HG02870 (cell line): ENCODE results near the gene GALK1.
"Not testable (repeated sequence)": the region's sequence is repeated elsewhere in the genome, so short reads cannot be mapped to it uniquely, and the experiment has no call there.

Source experiments
- ATAC-seq: cut with Tn5 transposase; IDR thresholded peaks from one replicate; pipeline ENCODE4 v1.9.1; 2021; ENCODE audit warnings: mild to moderate bottlenecking, moderate library complexity; ENCODE audit not compliant: unreplicated experiment

Gene GALK1

GRCh38 chr17:75767881-75768280, 2.9 kb upstream of the GALK1 start:
- ATAC-seq = no peak

DNA sequence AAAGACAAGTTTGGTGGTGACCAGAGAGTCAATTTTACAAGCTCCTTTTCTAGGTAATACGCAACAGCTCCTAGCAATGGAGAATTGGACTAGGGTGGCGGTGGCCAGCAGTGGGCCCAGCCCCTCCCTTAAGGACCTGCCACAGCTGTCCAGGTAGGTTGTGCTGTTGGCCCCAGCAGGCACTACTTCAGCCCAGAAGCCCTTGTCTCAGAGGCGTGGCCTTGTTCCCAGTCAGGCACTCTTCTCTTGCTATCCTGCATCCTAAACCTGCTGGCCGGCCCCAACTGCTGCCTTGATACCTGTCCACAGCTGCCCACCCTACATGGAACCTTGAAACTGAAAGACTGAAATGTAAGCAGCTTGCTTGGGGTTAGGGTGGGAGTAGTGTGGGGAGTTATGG, 989 bp upstream of the GALK1 start:
- ATAC-seq = no peak

DNA sequence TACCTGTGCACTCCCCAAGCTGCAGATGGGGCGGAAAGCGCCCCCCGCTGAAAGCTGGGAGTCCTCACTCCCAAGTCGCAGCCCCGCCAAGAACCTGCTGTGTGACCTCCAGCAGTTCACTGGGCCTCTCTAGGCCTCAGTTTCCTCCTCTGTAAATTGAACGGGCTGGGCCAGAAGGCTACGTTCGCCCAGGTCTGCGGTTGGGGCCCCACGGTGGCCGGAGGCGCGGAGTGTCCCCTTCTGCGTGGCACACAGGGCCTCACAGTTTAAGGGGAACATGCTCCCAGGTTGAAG, 628 bp downstream of the GALK1 start:
- ATAC-seq = no peak

- no peak for ATAC-seq
Observed at GRCh38 chr17:75763613-75764416, 1.2 kb downstream of the GALK1 start.

GRCh38 chr17:75763269-75763607, 1.8 kb downstream of the GALK1 start:
- no peak for ATAC-seq

DNA sequence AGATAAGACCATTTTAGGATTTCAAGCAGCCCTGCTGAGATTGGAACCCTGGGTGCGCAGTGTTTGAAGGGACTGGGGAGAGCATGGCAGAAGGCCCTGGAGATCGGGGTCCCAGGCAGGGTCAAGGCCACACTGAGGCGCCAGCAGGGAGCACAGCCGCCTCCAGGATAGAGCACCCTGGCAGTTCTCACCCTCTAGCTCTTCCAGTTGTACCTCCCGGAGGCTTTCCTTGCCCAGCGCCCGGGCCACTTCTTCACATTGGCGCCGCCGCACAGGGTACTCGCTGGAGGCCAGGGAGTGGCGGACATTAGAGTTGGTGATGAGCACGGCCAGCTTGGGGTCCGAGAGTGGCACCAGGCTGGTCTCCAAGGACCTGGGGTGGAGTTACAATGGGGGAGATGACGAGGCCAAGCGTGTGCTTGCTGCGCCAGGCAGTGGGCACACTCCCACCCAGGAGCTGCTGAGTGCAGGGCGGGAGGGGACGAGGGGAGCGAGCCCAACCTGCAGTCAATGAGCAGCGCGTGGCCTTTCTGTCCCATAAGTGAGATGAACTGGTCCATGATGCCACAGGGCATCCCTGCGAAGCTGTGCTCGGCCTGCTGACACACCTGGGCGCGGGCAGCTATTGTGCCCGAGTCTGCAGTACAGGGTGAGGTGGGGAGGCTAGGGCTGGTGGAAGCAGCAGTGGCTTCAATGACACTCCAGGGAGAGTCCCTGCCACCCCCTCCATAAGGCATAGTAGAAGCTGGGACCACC, 2.3 kb downstream of the GALK1 start:
- no peak for ATAC-seq

DNA sequence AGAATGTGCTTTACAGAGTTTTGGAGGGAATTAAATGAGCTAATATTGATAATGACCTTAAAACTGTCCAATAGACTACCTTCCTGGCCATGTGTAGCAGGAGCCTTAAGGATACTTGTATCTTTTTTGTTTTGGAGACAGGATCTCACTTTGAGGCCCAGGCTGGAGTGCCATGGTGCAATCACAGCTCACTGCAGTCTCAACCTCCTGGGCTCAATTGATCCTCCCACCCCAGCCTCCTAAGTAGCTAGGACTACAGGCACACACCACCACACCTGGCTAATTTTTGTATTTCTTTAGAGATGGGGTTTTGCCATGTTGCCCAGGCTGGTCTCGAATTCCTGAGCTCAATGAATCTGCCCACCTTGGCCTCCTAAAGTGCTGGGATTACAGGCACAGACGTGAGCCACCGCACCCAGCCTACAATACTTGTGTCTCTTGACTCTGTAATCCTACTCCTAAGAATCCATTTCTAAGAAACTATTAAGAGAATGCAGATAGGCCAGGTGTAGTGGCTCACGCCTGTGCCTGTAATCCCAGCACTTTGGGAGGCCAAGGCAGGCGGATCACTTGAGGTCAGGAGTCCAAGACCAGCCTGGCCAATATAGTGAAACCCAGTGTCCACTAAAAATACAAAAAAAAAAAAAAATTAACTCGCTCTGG, 4.9 kb downstream of the GALK1 start:
- not testable (repeated sequence) for ATAC-seq

- no peak for ATAC-seq
Observed at GRCh38 chr17:75759457-75759856, 5.5 kb downstream of the GALK1 start.

DNA sequence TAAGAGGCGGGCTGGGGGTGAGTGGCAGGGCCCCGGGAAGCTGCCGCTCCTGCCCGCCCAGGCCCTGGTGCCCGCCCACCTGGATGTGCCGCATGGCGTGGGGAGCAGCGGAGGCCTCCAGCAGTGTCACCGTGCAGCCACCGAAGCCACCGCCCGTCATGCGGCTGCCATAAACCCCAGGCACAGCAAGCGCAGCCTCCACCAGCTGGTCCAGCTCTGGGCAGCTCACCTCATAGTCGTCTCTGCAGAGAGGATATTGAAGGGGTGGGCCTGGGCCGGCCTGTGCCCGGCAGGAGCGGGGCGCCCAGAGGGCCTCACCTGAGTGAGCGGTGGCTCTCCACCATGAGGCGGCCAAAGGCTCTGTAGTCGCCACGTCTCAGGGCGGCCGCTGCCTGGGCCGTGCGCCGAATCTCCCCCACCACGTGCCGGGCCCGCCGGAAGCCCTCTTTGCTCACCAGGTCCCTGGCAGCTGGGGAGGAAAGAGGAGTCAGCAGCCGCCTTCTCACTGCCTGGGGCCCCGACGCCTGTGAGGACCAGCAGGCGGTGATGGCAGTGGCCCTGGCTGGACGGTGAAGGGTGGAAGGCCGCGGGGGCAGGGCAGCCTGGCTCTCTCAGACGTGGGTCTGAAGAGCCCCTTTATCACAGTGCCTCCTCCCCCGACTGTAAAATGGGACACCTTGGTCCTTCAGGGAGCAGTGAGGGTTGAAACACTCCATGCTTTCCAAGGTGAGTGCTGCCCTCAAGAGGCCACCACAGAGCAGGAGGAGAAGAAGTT, 6.7 kb downstream of the GALK1 start:
- ATAC-seq = no peak

GRCh38 chr17:75757086-75757681, 7.8 kb downstream of the GALK1 start:
- no peak for ATAC-seq

DNA sequence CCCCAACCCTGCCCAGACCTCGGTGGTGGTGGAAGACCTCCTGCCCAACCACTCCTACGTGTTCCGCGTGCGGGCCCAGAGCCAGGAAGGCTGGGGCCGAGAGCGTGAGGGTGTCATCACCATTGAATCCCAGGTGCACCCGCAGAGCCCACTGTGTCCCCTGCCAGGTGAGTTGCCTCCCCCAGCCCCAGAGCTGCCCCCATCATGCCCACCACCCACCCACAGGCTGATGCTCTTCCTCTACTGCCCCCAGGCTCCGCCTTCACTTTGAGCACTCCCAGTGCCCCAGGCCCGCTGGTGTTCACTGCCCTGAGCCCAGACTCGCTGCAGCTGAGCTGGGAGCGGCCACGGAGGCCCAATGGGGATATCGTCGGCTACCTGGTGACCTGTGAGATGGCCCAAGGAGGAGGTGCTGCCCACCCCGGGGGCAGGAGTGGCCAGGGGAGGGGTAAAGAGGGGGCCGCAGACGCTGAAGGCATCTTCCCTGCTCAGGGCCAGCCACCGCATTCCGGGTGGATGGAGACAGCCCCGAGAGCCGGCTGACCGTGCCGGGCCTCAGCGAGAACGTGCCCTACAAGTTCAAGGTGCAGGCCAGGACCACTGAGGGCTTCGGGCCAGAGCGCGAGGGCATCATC, 8.4 kb downstream of the GALK1 start:
- no peak for ATAC-seq

DNA sequence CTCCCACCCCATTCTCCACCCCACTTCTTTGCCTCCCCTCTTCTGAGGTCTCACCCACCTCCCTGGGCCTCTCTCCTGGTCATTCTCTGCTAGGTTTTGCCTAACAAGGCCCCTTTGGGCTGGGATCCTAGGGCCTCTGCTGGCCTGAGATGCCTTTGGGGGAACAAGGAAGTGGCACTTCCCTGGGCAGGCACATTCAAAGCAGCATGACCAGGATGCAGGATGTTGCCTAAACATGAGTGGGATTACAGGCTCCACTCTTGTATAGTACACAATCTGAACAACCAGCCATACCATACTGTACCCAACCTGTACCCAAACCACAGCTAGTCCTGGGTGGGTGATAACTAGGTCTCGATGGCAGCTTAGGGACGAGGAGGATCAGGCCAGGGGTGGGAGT, 9.0 kb downstream of the GALK1 start:
- ATAC-seq = no peak

GRCh38 chr17:75755205-75755901, 9.6 kb downstream of the GALK1 start:
- no peak for ATAC-seq

DNA sequence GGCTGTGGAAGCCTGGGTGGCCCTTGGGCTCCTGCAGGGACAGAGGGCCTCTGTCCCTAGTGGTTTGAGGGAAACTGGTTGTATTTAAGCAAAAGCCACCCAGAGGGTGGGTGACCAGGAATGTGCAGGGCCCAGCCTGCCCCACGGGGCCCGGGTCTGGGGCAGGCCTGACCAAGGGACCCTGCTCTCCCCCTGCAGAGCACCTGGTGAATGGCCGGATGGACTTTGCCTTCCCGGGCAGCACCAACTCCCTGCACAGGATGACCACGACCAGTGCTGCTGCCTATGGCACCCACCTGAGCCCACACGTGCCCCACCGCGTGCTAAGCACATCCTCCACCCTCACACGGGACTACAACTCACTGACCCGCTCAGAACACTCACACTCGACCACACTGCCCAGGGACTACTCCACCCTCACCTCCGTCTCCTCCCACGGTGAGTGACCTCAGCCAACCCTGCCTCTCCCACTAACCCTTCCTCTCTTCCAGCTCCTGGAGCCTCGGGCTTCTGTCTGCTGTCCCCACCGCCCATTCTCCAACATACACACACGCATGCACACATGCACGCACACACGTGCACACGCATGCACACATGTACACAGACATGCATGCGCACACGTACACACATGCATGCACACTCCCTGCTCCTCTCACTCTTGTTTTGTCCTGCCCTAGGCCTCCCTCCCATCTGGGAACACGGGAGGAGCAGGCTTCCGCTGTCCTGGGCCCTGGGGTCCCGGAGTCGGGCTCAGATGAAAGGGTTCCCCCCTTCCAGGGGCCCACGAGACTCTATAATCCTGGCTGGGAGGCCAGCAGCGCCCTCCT, 10.4 kb downstream of the GALK1 start:
- no peak for ATAC-seq

- no peak for ATAC-seq
Observed at GRCh38 chr17:75753514-75754377, 11.2 kb downstream of the GALK1 start.

DNA sequence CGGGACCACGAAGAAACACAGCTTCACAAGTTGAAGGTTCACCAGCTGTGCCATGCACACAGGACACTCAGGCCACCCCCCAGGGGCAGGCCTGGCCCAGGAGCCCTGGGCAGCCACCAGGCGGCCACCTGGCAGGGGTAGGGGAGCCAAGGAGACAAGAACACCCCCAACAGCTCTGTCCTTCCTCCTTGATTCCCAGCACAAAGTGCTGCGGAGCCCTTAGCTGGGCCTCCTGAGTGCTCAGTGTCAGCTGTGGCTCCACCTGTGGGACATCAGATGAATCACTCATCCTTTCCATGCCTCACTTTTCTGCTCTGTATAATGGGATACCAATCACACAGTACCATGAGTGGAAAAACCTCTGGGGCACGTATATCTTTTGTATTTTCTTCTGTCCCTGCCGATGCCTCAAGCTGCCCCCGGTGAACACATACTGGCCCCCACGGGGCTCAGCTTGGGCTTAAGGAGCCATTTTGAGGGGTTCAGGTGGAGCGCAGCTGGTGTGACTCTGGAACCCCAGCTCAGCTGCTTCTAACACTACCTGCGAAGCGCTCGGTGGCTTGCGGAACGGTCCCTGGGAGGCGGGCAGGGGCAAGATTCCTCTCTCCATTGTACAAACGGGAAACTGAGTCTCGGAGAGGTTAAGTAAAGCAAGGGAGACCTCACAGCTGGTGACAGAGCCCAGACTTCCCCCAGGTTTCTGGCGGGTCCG, 12.0 kb downstream of the GALK1 start:
- no peak for ATAC-seq

DNA sequence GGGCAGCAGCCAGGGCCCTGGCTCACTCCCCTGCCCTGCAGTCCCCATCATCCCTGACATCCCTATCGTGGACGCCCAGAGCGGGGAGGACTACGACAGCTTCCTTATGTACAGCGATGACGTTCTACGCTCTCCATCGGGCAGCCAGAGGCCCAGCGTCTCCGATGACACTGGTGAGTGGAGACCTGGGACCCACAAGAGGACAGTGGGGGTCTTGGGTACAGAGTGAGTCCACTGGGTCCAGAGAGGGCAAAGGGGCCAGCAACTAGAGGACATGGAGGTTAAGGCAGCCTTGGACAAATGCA, 12.6 kb downstream of the GALK1 start:
- ATAC-seq = no peak
